Fibroblast of skin of left quadriceps (primary cell): ENCODE data around the gene DHRS2.
"Not testable (repeated sequence)": the region's sequence is repeated elsewhere in the genome, so short reads cannot be mapped to it uniquely, and the experiment has no call there.

Source experiments
- DNase-seq, 2 experiments: peaks; one replicate each; pipeline ENCODE4 v3.0.0-alpha.2; 2013; ENCODE audit warnings: low read depth in 2 of 2

The DHRS2 gene

DNA sequence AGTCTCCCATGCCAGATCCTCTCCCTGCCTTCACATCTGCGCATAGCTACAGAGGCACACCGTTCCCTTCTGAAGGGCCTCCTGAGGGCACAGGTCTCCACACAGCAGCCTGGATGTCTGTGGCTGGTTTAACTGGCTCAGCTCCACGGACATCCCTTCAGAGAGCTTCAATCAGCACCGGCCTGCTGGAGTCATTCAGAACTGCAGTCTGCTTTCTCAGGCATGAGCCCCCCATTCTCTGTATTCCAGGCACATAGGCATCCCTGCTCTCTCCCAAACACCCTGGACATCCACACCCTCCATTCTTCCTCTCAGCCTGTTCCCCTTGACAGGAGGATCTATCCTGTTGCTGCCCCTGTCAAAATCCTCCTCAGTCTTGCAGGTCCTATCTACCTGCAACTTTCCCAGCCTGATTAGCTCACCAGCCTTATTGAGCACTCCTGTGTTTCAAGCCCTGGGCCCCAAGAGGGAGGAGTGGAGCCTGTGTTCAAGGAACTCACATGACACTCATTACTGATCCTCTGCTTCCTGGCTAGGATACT lies 2.9 kb upstream of the DHRS2 start:
- DNase-seq = no peak

DNA sequence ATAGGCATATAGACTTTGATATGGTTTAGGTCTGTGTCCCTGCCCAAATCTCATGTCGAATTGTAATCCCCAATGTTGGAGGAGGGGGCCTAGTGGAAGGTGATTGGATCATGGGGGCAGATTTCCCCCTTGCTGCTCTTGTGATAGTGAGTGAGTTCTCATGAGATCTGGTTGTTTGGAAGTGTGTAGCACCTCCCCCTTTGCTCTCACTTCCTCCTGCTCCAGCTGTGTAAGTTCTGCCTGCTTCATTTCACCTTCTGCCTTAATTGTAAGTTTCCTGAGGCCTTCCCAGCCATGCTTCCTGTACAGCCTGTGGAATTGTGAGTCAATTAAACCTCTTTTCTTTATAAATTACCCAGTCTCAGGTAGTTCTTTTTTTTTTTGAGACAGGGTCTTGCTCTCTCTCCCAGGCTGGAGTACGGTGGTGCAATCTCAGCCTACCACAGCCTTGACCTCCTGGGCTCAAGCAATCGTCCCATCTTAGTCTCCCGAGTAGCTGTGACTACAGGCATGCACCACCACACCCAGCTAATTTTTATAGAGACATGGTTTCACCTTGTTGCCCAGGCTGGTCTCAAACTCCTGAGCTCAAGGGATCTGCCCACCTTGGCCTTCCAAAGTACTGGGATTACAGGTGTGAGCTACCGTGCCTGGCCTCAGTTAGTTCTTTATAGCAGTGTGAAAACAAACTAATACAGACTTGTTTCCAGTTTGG lies 1.3 kb upstream of the DHRS2 start:
- not testable (repeated sequence) for DNase-seq

DNA sequence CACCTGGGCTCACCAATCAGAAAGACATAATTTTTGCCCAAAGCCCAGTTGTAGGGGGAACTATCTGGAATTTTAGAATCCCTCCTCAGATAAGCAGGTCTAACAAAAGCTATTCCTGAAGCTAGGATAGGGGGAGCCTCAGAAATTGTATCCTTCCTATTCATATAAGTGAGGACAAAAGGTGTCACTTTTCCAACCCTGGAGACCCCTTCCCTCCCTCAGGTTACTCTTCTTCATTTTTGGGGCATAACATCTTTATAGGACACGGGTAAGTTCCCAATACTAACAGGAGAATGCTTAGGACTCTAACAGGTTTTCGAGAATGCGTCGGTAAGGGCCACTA lies 1.1 kb downstream of the DHRS2 start:
- DNase-seq = not testable (repeated sequence)

DNA sequence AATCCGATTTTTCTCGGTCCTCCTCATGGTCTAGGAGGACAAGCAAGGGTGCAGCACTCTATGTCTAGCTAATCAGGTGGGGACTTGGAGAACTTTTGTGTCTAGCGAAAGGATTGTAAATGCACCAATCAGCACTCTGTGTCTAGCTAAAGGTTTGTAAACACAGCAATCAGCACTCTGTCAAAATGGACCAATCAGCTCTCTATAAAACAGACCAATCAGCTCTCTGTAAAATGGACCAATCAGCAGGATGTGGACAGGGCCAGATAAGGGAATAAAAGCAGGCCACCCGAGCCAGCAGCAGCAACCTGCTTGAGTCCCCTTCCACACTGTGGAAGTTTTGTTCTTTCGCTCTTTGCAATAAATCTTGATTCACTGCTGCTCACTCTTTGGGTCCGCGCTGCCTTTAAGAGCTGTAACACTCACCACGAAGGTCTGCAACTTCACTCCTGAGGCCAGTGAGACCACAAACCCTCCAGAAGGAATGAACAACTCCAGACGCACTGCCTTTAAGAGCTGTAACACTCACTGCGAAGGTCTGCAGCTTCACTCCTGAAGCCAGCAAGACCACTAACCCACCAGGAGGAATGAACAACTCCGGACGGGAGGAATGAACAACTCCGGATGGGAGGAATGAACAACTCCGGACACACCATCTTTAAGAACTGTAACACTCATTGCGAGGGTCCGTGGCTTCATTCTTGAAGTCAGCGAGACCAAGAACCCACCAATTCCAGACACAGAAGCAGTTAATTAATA lies 1.7 kb downstream of the DHRS2 start:
- not testable (repeated sequence) for DNase-seq

DNA sequence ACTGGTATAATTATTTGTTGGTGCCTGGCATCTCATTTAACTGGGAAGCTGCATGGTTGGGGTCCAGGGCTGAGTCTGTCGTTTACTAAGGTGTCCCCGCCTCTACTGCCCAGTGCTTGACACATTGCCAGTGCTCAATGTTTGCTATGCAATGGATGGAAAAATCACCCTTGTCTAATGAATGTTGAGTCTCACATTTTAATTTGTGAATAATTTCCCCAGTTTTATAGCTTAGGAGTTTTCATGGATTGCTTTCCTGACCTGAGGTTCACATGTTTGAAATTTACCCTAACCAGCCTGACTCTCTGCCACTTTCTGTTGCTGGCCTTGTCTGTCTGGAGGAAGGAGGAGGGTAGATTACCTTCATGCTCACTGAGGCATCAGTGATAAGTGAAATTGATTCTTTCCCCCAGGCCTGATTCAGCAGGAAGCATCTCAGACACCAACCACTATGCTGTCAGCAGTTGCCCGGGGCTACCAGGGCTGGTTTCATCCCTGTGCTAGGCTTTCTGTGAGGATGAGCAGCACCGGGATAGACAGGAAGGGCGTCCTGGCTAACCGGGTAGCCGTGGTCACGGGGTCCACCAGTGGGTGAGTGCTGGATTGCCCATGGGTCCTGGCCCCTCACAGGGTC lies 2.4 kb downstream of the DHRS2 start:
- no peak for DNase-seq

DNA sequence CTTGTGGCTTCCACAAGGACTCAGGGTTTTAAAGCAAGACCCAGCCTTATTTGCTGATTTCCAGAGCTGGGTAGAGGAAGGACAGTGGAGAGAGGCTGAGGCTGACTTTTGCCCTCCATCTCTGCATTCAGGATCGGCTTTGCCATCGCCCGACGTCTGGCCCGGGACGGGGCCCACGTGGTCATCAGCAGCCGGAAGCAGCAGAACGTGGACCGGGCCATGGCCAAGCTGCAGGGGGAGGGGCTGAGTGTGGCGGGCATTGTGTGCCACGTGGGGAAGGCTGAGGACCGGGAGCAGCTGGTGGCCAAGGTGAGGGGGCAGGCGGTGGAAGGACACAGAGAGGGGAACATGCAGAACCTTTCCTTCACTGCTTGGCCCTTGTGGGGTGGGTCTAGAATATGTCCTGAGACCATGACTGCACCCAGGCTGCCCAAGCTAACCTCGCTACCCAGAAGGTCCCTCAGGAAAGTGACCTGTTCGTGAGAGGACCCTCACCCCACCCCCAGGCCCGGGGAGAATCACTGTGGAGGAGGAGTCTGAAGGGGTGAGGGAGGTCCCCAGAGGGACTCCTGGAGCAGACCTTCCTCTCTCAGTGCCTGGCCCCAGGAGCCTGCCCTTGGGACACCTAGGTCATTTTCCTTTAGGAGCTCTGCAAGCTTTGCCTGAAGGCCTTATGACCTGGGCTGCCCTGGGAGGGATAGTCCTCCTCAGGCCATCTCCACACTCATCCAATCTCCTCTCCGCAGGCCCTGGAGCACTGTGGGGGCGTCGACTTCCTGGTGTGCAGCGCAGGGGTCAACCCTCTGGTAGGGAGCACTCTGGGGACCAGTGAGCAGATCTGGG lies 3.1 kb downstream of the DHRS2 start:
- no peak for DNase-seq

DNA sequence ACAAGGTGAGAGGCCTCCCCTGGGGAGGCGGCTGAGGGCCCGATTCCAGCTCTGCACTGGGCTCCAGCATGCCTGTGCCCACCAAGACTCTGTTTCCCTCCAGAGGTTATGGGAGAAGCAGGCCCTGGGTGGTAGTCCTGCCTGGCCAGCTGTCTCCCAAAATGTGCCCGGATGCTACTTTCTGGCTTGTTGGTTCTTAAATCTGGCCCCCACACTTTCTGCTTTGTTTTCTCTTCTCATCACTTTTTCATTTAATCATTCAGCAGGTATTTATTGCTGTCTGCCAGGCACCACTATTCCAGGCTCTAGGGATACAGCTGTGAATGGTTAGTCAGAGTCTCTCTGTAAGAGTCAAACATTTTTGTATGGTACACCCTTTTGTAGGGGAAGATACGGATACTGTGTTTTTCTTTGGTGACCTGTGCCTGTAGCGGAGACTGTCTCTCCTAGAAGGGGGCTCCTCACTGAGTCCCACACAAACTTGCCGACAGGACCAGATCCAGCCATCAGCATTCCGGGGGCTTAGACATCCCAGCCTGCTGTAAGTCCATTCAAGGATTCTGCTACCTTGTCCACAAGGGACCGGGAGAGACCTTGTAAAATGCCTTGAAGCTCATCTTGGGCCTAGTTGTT lies 3.8 kb downstream of the DHRS2 start:
- DNase-seq = peak; percentile 13 to 23

DNA sequence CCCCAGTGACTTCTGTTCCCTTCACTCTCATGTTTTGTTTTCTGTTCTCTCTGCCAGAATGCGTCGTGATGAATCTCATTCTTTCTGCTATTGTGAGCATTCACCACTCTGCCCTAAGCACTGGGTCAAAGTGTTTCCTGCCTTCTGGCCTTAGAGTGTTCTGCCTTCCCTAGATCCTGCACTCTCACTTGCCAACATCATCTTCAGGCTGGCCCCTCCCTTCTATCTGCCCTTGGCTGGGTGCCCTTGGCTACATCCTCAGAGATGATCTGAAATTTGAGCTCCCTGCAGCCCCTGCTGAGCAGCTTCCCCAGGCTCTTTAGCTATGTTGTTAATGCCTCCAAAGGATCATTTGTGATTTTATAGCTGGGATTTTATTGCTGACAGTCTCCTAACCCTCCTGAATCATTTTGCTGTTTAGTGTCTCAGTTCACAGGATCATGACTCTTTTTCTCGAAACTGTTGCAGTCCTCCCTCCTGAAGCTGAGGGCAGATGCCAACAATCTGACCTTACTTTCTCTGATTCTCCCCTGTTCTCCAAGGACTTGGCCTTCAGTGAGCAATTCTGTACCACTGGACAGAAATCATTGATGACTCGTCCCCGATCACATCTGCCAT lies 4.5 kb downstream of the DHRS2 start:
- DNase-seq = peak; percentile 70 to 72

DNA sequence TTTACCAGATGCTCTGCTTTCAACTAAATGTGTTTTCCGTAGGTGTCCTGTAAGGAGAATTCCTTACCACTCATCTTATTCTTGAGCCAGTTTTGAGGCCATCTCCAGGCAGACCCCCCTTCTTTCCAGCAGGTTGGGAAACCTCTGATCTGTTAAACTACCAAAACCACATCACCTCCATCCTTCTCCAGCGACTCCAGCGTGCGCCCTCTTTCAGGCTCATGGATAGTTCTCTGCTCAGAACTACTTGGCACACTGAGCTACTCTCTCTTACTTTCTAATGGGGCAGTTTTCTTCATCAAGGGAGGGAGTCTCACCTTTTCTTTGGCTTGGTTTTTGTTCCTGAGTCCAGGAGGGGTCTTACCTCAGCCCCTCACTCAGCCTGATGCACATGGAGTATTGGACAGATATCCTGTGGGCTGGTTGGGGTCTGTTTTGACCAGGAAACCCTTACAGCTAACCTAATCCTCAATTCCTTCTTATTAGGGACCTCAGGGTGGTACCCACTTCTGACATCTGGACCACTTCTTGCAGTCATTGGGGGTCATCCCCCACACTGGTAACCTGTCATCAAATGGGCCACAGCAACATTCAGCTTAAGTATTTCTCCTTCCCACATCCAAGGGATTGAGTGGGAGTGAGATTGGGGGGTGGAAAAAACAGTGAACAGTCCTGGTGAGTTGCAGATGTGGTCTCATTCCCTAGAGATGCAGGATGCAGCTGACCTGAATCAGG lies 5.2 kb downstream of the DHRS2 start:
- DNase-seq = no peak

DNA sequence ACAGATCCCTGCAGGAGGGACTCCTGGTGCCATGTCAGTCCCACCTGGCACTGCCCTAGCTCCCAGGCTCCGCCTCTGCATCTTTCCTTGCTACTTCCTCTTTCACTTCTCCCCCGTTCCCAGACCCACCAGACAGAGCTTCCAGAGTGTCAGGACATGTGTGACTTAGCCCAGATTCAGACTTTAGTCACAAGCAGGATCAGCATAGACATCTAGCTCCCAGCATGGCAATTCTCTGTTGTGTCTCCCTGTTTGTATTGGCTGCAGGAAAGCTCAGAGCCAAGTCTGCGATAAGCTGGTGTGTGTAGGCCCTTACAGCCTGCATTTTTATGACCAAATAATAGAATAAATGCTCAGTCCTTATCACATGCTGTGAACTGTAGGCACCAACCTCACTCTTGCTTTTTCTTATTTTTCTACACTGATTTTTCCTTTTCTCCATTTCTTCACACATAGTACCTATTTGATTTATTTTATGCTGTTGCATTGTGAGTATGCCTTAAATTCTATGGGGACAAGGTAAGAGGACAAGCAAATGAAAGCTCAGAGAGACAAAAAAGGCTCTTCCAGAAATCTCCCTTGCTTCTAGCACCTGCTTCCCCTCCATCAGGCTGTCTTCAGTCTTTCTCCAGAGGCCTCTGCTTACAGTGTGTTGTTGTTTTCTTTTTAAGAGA lies 5.9 kb downstream of the DHRS2 start:
- DNase-seq = no peak

DNA sequence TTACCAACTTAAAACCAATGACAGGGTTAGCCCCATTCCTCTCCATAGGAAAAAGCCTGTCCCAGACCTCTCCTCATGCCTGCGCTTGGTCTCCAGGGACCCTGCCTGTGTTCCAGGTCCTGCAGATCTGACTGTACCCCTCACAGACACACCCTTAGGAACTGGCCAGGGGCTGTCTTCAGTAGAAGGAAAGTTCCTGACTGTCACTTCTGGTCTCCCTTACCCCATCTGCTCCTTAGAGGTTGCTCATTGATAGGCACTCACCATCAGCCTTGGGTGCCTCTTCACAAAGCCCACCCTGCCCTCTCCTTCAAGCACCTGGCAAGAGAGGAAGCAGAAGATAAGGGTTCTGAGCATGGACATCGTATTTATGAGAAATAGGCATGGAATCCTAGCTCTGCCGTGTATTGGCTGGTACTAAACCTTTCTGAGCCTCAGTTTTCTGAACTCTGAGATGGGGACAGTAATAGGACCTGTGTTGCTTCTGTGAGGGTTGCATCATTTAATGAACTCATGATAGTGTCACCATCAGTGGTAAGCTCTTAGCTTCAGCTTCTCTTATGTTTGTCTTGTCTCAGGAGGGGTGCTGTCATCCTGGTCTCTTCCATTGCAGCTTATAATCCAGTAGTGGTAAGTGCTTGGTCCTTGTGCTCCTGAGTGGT lies 7.5 kb downstream of the DHRS2 start:
- no peak for DNase-seq

DNA sequence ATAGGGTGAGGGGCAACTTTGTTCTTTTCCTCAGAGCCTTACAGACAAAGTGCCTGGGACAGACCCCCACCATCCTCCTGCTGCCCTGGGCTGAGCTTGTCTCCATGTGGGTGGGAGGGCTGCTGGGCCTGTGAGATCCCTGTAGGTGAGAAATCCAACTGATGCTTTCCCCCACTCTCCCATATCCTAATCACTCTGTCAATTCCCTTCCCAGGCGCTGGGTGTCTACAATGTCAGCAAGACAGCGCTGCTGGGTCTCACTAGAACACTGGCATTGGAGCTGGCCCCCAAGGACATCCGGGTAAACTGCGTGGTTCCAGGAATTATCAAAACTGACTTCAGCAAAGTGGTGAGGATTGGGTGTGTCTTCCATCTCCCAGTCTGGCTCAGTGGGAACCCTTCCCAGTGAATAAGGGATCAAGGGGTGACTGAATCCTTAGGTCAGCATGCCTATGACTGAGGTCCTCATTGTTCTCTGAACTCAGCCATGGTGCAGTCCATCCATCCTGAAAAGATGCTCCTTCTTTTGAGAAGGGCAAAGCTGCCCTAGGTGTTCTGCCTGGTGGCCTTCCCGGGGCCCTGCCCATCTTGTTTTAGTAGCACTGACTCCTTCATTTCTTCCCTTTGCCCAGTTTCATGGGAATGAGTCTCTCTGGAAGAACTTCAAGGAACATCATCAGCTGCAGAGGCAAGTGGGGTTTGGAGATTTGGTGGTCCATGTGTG lies 8.2 kb downstream of the DHRS2 start:
- DNase-seq = no peak

DNA sequence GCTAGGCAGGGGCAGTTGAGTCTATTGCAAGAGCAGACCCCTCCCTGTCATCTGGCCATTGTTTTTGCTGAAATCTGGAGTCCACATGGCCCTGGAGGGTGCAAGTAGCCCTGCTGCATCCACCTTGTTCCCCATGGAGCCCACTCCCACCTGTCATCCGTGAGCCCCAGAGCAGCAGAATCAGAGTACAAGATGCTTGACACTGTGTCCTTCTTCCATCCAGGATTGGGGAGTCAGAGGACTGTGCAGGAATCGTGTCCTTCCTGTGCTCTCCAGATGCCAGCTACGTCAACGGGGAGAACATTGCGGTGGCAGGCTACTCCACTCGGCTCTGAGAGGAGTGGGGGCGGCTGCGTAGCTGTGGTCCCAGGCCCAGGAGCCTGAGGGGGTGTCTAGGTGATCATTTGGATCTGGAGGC lies 8.8 kb downstream of the DHRS2 start:
- no peak for DNase-seq

DNA sequence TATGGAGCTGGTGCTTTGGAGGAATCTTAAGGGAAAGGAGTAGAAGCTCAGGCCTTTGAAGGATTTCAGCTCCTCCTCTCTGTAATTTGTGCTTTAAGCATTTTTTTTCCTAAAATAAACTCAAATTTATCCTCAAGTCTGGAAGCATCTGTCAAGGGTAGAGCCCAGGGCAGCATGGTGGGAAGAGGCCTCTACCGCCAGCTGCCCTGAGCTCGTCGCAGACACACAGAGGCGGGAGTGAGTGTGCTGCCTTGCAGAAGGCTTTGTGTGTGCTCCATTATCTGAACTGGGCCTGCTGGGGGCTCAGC lies 9.3 kb downstream of the DHRS2 start:
- no peak for DNase-seq

DNA sequence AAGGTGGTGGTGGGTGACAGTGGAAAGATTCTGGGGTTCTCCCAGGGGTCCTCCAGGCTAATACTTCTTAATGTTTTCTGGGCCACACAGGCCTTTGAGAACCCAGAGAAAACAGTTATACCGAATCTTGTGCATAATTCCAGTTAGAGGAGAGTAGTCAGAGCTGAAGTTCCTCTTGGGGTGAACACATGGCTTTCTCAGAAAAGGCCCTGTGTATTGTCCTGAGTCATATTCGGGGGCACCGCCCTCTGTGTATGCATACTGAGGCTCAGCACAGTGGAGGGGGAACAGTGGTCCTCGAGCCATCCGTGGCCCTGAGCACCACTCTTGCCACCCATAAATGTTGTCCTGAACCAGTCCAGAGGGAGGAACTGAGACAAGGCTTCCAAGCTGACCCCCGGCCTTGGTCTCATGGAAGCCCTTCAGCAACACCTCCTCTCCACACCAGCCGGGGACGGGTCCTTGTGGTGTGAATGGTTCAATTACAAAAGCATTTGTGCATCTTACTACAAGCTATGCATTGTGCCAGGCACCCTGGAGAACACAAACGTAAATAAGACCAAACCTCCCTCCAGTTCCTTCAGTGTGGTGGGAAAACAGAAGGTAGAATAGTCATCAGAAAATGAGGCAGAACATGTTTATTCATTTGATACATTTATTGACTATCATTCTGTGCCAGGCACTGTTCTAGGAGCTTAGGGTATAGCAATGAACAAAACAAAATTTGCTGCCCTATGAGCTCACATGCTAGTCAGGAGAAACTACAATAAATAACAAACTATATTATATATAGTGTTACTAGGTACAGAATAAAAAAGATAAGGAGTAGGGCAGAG lies 9.9 kb downstream of the DHRS2 start:
- DNase-seq = no peak

DNA sequence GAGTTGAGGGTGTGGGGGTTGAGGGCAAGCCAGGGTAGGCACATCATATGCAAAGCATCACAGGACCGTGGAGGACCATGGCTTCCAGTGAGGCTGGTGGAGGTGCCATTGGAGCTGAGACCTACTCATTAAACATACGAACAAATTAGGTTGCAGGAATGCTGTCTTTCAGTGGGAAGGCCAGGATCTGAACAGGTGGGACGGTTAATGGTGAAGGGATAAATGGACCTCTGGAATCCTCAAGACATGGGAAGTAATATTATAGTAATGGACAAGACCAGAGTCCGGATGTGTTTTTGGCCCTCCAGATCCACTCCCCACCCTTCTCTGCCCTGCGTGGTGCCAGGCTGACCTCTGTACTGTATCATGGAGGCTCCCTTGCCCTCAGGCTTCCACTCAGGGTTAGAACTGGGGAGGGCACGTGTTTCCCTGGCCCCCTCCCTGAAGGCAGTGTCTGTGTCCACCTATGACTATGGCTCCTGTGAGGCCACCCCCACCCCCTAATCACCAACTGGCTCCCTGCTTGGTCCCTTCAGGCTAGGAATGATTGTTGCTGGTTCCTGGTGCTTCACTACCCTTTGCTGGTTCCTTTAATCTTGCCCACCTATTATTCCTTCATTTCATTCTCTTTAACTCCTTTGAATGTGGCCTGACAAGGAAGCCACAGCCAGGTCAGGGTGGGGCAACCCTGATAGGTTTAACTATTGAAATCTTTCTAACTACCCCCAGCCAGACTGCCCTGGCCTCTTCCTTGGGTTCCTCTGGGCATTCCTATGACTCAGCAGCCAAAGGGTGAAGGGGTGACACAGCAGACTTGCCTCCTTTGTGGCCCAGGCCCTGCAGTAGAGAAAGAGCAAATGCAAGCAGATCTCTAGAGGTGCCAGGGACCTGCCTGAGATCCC lies 10.7 kb downstream of the DHRS2 start:
- no peak for DNase-seq

DNA sequence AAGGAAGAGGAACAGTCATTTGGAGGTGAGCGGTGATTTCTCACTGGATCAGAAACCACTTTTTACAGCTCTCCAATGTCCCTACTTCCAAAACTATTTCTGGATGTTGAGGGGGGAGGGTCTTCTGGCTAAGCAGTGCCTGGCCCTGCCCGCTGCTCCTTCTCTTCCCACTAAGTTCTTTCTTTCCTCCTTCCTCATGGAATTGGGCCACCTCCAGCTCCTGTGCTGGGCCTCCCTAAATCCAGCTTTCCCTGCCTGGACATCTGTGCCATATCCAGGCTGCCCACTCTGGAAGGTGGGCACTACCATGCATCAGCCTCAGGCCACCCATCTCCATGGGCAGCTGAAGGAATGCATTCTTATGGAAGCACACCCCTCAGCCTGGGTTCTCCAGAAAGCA lies 11.5 kb downstream of the DHRS2 start:
- no peak for DNase-seq
